ENCODE measurements around the gene KIF11.
A peak's percentile ranks its signal among the peaks of the same experiment; 100 is the strongest.
"Not testable (repeated sequence)": the region's sequence is repeated elsewhere in the genome, so short reads cannot be mapped to it uniquely, and the experiment has no call there.

The KIF11 gene

GRCh38 chr10:92569663-92570062 lies 23.3 kb upstream of the KIF11 start:
- not testable (repeated sequence) for H3K27ac ChIP-seq (ENCODE audit: low read depth, low read length); H3K9ac ChIP-seq (ENCODE audit: low read depth, low read length); H3K36me3 ChIP-seq (ENCODE audit: control insufficient read depth, insufficient read depth, low read length); H3K27me3 ChIP-seq (ENCODE audit: control insufficient read depth, insufficient read depth, low read length); H3K9me3 ChIP-seq (ENCODE audit: control insufficient read depth, insufficient read depth, low read length); H3K4me3 ChIP-seq (ENCODE audit: low read depth, low read length)
- peaks cover 24% of the 10 kb centered on the region for H3K4me1 ChIP-seq (ENCODE audit: control insufficient read depth, insufficient read depth, low read length)

GRCh38 chr10:92571649-92572048 lies 21.3 kb upstream of the KIF11 start:
- Histone ChIP-seq H3K27me3 (ENCODE audit: control insufficient read depth, insufficient read depth, low read length) (peaks cover 7% of the 10 kb centered on the region; the same call in 1 of the 2 replicates), H3K27ac (ENCODE audit: low read depth, low read length) (no peak overlapping the region), H3K36me3 (ENCODE audit: control insufficient read depth, insufficient read depth, low read length) (peaks cover 9% of the 10 kb centered on the region), H3K4me3 (ENCODE audit: low read depth, low read length) (no peak overlapping the region), H3K9me3 (ENCODE audit: control insufficient read depth, insufficient read depth, low read length) (no peaks in the 10 kb centered on the region), H3K9ac (ENCODE audit: low read depth, low read length) (no peak overlapping the region), H3K4me1 (ENCODE audit: control insufficient read depth, insufficient read depth, low read length) (peaks cover 30% of the 10 kb centered on the region)

DNA sequence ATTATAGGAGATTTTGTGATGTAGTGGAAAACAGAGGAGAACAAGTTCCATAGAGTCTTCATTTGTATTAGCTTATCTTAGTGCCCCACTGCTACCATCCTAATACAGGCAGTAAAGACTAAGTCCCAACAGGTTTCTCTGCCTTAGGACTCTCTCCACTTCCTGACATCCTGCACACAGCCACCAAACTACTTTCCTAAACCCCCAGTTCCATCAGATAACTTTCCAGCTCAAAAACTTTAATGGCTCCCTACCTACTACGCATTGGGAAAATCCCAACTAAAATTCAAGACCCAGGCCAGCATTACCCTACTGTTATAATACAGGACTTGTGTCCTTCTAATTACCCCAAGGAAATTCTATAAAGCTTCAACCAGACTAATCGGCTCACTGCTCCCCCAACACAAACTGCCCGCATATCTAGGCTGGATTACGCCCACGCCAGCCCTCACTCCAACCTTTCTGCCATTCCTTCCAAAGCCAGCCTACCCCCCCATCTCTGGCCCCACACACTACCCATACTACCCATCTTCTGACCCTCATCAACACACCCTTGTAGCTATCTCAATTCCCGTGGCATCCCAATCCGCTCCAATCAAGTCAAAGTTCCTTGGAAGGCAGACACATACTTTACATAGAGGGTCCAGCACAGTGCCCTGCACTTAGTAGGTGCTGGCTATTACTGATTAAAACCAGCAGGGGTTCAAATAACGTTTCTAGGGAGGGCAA lies 20.4 kb upstream of the KIF11 start:
- Histone ChIP-seq H3K9me3 (ENCODE audit: control insufficient read depth, insufficient read depth, low read length) (no peaks in the 10 kb centered on the region), H3K27ac (ENCODE audit: low read depth, low read length) (no peak overlapping the region), H3K27me3 (ENCODE audit: control insufficient read depth, insufficient read depth, low read length) (peaks cover 7% of the 10 kb centered on the region; the same call in 1 of the 2 replicates), H3K4me1 (ENCODE audit: control insufficient read depth, insufficient read depth, low read length) (peaks cover 27% of the 10 kb centered on the region), H3K36me3 (ENCODE audit: control insufficient read depth, insufficient read depth, low read length) (peaks cover 9% of the 10 kb centered on the region), H3K4me3 (ENCODE audit: low read depth, low read length) (peak overlapping the region; percentile 82), H3K9ac (ENCODE audit: low read depth, low read length) (0 out of 2 replicates have a peak overlapping the region, but pooled peaks have one; percentile 93)

DNA sequence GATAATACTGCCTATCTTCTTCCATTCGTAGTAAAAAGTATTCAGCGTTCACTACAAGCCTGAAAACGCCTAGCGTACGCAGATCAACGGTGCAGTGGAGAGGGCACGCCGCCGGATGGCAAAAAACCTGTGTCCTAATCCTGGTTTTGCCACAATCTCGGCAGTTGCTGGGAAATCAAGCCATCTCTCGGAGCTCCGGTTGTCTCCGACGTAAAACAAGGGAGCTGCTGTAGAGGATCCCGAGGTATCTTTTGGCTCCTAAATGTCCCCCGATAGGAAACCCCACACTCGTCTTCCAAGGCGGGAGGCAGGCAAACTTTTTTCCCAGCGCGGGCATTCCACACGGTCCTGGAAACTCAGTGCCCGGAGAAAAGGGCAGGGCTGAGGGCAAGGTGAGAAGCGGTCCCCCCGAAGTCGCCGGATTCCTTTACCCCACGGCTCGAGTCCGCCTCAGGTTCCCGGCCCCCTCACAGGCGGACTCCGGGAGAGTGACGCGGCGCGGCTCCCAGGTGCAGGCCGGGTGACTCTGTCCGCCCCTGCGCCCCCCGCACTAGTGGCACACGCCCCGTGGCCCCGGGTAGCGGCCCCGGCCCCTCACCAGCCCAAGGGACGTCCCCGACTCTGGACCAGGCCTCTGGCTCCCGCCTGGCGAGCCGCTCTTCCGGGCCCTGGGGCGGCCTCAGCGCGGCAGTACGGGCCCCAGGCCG lies 19.7 kb upstream of the KIF11 start:
- Histone ChIP-seq H3K27ac (ENCODE audit: low read depth, low read length) (peak overlapping the region; percentile 92), H3K4me1 (ENCODE audit: control insufficient read depth, insufficient read depth, low read length) (peaks cover 20% of the 10 kb centered on the region)

DNA sequence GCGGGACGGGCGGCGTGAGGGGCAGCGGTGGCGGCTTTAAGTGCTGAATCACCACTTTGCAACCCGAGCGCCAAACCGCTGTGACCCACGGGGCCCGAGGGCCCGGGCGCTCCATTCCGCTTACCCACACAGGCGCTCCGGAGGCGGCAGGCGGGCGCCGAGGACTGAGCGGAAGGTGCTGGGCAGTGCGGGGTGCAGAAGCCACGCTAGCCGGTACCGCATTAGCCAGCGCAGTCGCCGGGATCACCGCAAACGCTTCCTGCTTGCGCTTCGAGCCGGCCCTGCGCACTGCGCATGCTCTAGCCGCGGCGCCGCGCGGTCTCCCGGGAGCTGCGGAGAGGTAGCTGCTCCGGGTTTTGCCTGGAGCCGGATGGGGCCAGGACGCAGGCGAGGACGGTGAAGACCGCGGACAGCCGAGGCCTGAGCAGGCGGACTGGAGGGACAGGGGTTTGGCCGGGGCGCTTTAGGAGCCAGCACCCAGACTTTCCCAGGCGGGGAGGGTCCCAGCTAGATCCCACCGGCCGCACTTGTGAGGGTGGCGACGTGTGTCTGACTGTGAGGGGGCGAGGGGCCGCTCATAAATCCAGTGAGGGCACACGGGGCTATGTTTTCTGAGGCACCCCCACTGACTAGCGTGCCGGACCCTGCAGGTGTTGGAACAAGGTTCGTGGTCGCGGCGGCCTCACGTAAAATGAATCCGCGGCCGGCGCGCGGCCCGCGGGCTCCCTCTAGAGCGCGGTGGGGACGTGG lies 19.0 kb upstream of the KIF11 start, which contains the start of gene IDE:
Gene IDE, minus strand, starts transcription at position 296 of the 750 bp plus-strand sequence. Its CDS starts 74 bp downstream, at position 222.
- H3K4me3 ChIP-seq (ENCODE audit: low read depth, low read length), result peak within 1 kb of the TSS; percentile 82
- H3K36me3 ChIP-seq (ENCODE audit: control insufficient read depth, insufficient read depth, low read length), result peaks cover 7% of the 10 kb centered on the region
- H3K9ac ChIP-seq (ENCODE audit: low read depth, low read length), result peak within 1 kb of the TSS; percentile 93
- H3K27ac ChIP-seq (ENCODE audit: low read depth, low read length), result peak within 1 kb of the TSS; percentile 92
- peaks cover 7% of the 10 kb centered on the region; the same call in 1 of the 2 replicates for H3K27me3 ChIP-seq (ENCODE audit: control insufficient read depth, insufficient read depth, low read length)
- H3K9me3 ChIP-seq (ENCODE audit: control insufficient read depth, insufficient read depth, low read length), result no peaks in the 10 kb centered on the region
- peaks cover 20% of the 10 kb centered on the region for H3K4me1 ChIP-seq (ENCODE audit: control insufficient read depth, insufficient read depth, low read length)

More for the DNA sequence above, 19.7 kb upstream of the KIF11 start:
- Histone ChIP-seq H3K9ac (ENCODE audit: low read depth, low read length) (peak overlapping the region; percentile 93), H3K36me3 (ENCODE audit: control insufficient read depth, insufficient read depth, low read length) (peaks cover 9% of the 10 kb centered on the region), H3K9me3 (ENCODE audit: control insufficient read depth, insufficient read depth, low read length) (no peaks in the 10 kb centered on the region), H3K4me3 (ENCODE audit: low read depth, low read length) (peak overlapping the region; percentile 82), H3K27me3 (ENCODE audit: control insufficient read depth, insufficient read depth, low read length) (peaks cover 7% of the 10 kb centered on the region; the same call in 1 of the 2 replicates)

DNA sequence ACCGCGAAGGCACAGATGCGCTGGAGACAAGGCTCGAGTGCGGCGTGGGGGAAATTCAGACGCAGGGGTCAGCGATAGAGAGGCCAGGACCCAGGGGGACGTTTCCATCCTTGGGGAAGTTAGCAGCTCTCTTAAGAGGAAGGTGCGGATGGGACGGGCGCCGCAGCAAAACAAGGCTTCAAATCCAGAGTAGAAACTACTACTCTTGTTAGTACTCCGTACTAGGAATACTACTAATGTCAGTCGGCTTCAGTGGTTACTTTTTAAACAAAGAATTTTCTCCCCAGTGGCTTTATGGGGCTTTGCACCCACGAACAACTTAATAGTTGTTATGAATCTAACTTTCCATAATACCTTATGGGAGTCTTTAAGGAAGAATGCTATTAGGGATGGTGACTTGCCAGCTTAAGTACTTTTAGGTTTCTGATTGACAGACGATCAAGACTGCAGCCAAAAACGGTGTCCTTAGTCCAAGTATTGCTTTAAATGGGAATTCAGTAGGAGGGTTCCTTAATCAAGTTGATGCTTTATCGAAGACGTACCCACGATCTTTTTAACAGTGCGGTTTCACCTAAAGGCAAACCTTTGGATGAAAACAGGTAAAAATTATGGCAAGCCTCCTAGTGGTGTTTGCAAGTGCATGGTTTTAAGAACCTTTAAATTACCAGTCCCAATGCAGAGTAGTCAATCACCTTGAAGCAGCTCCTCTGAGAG lies 18.2 kb upstream of the KIF11 start:
- H3K4me1 ChIP-seq (ENCODE audit: control insufficient read depth, insufficient read depth, low read length), result peaks cover 20% of the 10 kb centered on the region
- H3K4me3 ChIP-seq (ENCODE audit: low read depth, low read length), result peak overlapping the region; percentile 82
- no peaks in the 10 kb centered on the region for H3K36me3 ChIP-seq (ENCODE audit: control insufficient read depth, insufficient read depth, low read length)
- peak overlapping the region; percentile 92 for H3K27ac ChIP-seq (ENCODE audit: low read depth, low read length)
- peak overlapping the region; percentile 93 for H3K9ac ChIP-seq (ENCODE audit: low read depth, low read length)
- H3K27me3 ChIP-seq (ENCODE audit: control insufficient read depth, insufficient read depth, low read length), result peaks cover 7% of the 10 kb centered on the region; the same call in 1 of the 2 replicates
- H3K9me3 ChIP-seq (ENCODE audit: control insufficient read depth, insufficient read depth, low read length), result no peaks in the 10 kb centered on the region

GRCh38 chr10:92575961-92576360 lies 17.0 kb upstream of the KIF11 start:
- Histone ChIP-seq H3K36me3 (ENCODE audit: control insufficient read depth, insufficient read depth, low read length) (no peaks in the 10 kb centered on the region), H3K9ac (ENCODE audit: low read depth, low read length) (no peak overlapping the region), H3K9me3 (ENCODE audit: control insufficient read depth, insufficient read depth, low read length) (no peaks in the 10 kb centered on the region), H3K27me3 (ENCODE audit: control insufficient read depth, insufficient read depth, low read length) (peaks cover 7% of the 10 kb centered on the region; the same call in 1 of the 2 replicates), H3K27ac (ENCODE audit: low read depth, low read length) (no peak overlapping the region), H3K4me1 (ENCODE audit: control insufficient read depth, insufficient read depth, low read length) (peaks cover 20% of the 10 kb centered on the region), H3K4me3 (ENCODE audit: low read depth, low read length) (no peak overlapping the region)

- H3K36me3 ChIP-seq (ENCODE audit: control insufficient read depth, insufficient read depth, low read length); H3K4me3 ChIP-seq (ENCODE audit: low read depth, low read length); H3K9ac ChIP-seq (ENCODE audit: low read depth, low read length); H3K27ac ChIP-seq (ENCODE audit: low read depth, low read length); H3K9me3 ChIP-seq (ENCODE audit: control insufficient read depth, insufficient read depth, low read length); H3K4me1 ChIP-seq (ENCODE audit: control insufficient read depth, insufficient read depth, low read length); H3K27me3 ChIP-seq (ENCODE audit: control insufficient read depth, insufficient read depth, low read length): not testable (repeated sequence)
Measured at GRCh38 chr10:92582347-92582746, 10.6 kb upstream of the KIF11 start.

GRCh38 chr10:92590623-92591549 lies 2.0 kb upstream of the KIF11 start:
- H3K9me3 ChIP-seq (ENCODE audit: control insufficient read depth, insufficient read depth, low read length), result no peaks in the 10 kb centered on the region
- H3K27ac ChIP-seq (ENCODE audit: low read depth, low read length), result peak overlapping the region; percentile 99
- no peaks in the 10 kb centered on the region for H3K27me3 ChIP-seq (ENCODE audit: control insufficient read depth, insufficient read depth, low read length)
- peaks cover 12% of the 10 kb centered on the region for H3K4me1 ChIP-seq (ENCODE audit: control insufficient read depth, insufficient read depth, low read length)
- peak overlapping the region; percentile 60 for H3K4me3 ChIP-seq (ENCODE audit: low read depth, low read length)
- H3K9ac ChIP-seq (ENCODE audit: low read depth, low read length), result peak overlapping the region; percentile 77
- no peaks in the 10 kb centered on the region for H3K36me3 ChIP-seq (ENCODE audit: control insufficient read depth, insufficient read depth, low read length)

Measured in HUES48 (cell line).